ENCODE measurements around the gene GLRA1. TPM values are rescaled to one million over a fixed set of nuclear protein-coding genes. Genes with fewer than 3 reads are reported as not detected.

The GLRA1 gene
- total and polyA plus RNA-seq, 4 donors, result not detected

DNA sequence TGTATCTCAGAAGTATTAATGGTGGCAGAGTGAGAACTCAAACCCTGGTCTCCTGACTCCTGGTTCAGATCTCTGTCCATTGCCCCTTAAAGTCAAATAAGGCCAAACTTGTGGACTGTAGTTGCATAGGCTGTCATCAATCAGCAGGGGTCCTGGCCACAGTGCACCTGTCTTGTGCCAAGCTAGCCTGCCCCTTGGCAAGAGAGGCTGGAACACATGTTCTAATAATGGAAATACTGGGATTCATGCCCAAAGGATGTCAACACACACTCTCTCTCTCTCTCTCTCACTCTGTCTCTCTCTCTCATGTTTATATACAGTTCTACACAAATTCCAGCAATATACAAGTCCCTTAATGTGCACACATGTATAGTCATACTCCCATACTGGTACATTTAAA lies 44.3 kb downstream of the GLRA1 start:
- TF ChIP-seq GABPA (IDR thresholded peaks at IDR 0.05 in 1 of 2, conservative IDR thresholded peaks at IDR 0.05 in 1 of 2) (no peak), YY1 (IDR thresholded peaks at IDR 0.05) (no peak)
- H3K27ac ChIP-seq (ENCODE audit: low read depth in 1 of 2, low read length in 2 of 2), result no peak overlapping the region
- no peak overlapping the region for H3K9ac ChIP-seq (ENCODE audit: low read depth in 1 of 2, low read length in 2 of 2)
- no peak overlapping the region for H3K4me3 ChIP-seq (ENCODE audit: low read depth in 1 of 3, low read length in 3 of 3)
- H3K36me3 ChIP-seq (ENCODE audit: control insufficient read depth in 4 of 4, insufficient read depth in 3 of 4, low read depth in 1 of 4, low read length in 3 of 4), result no peaks in the 10 kb centered on the region
- H3K9me3 ChIP-seq (ENCODE audit: control insufficient read depth in 4 of 4, low read length in 3 of 4), result peaks cover 0 to 6% (median 3%) of the 10 kb centered on the region in 4 donors
- no peaks in the 10 kb centered on the region for H3K27me3 ChIP-seq (ENCODE audit: control insufficient read depth in 4 of 4, insufficient read depth in 4 of 4, low read length in 3 of 4)
- no peaks in the 10 kb centered on the region for H3K4me1 ChIP-seq (ENCODE audit: control insufficient read depth in 4 of 4, insufficient read depth in 4 of 4, low read length in 3 of 4)
- DNase-seq (ENCODE audit: low spot score), result no peak

DNA sequence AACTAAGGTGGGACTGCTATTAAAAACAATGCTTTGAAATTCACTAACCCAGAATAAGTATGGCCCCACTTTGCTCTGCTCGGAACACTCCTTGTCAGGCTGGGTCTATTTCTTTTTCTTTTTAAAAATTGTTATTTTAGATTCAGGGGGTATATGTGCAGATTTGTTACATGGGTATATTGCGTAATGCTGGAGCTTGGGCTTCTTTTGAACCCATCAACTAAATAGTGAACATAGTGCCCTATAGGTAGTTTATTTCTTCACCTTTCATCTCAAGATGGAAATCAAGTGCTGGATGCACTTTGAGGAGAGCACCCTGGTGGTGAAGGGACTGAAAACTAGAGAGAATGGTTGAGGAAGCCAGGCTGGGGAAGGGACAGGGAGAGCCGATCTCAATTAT lies 51.0 kb downstream of the GLRA1 start:
- WGBS, result 86% methylated on average over 3 of the region's 3 CpGs
- no peak overlapping the region for H3K4me3 ChIP-seq (ENCODE audit: low read depth in 1 of 3, low read length in 3 of 3)
- no peaks in the 10 kb centered on the region for H3K36me3 ChIP-seq (ENCODE audit: control insufficient read depth in 4 of 4, insufficient read depth in 3 of 4, low read depth in 1 of 4, low read length in 3 of 4)
- H3K9ac ChIP-seq (ENCODE audit: low read depth in 1 of 2, low read length in 2 of 2), result no peak overlapping the region
- H3K4me1 ChIP-seq (ENCODE audit: control insufficient read depth in 4 of 4, insufficient read depth in 4 of 4, low read length in 3 of 4), result no peaks in the 10 kb centered on the region
- no peak overlapping the region for H3K27ac ChIP-seq (ENCODE audit: low read depth in 1 of 2, low read length in 2 of 2)
- TF ChIP-seq, protein P1, sequence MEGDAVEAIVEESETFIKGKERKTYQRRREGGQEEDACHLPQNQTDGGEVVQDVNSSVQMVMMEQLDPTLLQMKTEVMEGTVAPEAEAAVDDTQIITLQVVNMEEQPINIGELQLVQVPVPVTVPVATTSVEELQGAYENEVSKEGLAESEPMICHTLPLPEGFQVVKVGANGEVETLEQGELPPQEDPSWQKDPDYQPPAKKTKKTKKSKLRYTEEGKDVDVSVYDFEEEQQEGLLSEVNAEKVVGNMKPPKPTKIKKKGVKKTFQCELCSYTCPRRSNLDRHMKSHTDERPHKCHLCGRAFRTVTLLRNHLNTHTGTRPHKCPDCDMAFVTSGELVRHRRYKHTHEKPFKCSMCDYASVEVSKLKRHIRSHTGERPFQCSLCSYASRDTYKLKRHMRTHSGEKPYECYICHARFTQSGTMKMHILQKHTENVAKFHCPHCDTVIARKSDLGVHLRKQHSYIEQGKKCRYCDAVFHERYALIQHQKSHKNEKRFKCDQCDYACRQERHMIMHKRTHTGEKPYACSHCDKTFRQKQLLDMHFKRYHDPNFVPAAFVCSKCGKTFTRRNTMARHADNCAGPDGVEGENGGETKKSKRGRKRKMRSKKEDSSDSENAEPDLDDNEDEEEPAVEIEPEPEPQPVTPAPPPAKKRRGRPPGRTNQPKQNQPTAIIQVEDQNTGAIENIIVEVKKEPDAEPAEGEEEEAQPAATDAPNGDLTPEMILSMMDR (IDR thresholded peaks at IDR 0.05; ENCODE audit: low read depth, low read length, missing input control), result no peak
- TF ChIP-seq, protein P2, sequence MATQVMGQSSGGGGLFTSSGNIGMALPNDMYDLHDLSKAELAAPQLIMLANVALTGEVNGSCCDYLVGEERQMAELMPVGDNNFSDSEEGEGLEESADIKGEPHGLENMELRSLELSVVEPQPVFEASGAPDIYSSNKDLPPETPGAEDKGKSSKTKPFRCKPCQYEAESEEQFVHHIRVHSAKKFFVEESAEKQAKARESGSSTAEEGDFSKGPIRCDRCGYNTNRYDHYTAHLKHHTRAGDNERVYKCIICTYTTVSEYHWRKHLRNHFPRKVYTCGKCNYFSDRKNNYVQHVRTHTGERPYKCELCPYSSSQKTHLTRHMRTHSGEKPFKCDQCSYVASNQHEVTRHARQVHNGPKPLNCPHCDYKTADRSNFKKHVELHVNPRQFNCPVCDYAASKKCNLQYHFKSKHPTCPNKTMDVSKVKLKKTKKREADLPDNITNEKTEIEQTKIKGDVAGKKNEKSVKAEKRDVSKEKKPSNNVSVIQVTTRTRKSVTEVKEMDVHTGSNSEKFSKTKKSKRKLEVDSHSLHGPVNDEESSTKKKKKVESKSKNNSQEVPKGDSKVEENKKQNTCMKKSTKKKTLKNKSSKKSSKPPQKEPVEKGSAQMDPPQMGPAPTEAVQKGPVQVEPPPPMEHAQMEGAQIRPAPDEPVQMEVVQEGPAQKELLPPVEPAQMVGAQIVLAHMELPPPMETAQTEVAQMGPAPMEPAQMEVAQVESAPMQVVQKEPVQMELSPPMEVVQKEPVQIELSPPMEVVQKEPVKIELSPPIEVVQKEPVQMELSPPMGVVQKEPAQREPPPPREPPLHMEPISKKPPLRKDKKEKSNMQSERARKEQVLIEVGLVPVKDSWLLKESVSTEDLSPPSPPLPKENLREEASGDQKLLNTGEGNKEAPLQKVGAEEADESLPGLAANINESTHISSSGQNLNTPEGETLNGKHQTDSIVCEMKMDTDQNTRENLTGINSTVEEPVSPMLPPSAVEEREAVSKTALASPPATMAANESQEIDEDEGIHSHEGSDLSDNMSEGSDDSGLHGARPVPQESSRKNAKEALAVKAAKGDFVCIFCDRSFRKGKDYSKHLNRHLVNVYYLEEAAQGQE (IDR thresholded peaks at IDR 0.05), result no peak
- TF ChIP-seq SP1 (IDR thresholded peaks at IDR 0.05) (no peak), HNF4G (IDR thresholded peaks at IDR 0.05) (no peak), RAD21 (IDR thresholded peaks at IDR 0.05) (no peak), GABPA (IDR thresholded peaks at IDR 0.05 in 1 of 2, conservative IDR thresholded peaks at IDR 0.05 in 1 of 2) (no peak), FOXA2 (IDR thresholded peaks at IDR 0.05) (no peak), HNF4A (conservative IDR thresholded peaks at IDR 0.05) (no peak), JUND (IDR thresholded peaks at IDR 0.05) (no peak), RXRA (IDR thresholded peaks at IDR 0.05) (no peak), EGR1 (IDR thresholded peaks at IDR 0.05; ENCODE audit: low read depth in 2 of 2) (no peak), FOXA1 (IDR thresholded peaks at IDR 0.05) (no peak), YY1 (IDR thresholded peaks at IDR 0.05) (no peak), NR2F2 (IDR thresholded peaks at IDR 0.05) (no peak), TAF1 (conservative IDR thresholded peaks at IDR 0.05) (no peak)
- TF ChIP-seq, protein P3, sequence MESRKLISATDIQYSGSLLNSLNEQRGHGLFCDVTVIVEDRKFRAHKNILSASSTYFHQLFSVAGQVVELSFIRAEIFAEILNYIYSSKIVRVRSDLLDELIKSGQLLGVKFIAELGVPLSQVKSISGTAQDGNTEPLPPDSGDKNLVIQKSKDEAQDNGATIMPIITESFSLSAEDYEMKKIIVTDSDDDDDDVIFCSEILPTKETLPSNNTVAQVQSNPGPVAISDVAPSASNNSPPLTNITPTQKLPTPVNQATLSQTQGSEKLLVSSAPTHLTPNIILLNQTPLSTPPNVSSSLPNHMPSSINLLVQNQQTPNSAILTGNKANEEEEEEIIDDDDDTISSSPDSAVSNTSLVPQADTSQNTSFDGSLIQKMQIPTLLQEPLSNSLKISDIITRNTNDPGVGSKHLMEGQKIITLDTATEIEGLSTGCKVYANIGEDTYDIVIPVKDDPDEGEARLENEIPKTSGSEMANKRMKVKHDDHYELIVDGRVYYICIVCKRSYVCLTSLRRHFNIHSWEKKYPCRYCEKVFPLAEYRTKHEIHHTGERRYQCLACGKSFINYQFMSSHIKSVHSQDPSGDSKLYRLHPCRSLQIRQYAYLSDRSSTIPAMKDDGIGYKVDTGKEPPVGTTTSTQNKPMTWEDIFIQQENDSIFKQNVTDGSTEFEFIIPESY (IDR thresholded peaks at IDR 0.05), result no peak
- TF ChIP-seq, protein P4, sequence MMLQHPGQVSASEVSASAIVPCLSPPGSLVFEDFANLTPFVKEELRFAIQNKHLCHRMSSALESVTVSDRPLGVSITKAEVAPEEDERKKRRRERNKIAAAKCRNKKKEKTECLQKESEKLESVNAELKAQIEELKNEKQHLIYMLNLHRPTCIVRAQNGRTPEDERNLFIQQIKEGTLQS (IDR thresholded peaks at IDR 0.05), result no peak
- TF ChIP-seq, protein P5, sequence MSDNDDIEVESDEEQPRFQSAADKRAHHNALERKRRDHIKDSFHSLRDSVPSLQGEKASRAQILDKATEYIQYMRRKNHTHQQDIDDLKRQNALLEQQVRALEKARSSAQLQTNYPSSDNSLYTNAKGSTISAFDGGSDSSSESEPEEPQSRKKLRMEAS (IDR thresholded peaks at IDR 0.05), result no peak
- H3K9me3 ChIP-seq (ENCODE audit: control insufficient read depth in 4 of 4, low read length in 3 of 4), result peaks cover 0 to 6% (median 3%) of the 10 kb centered on the region in 4 donors
- no peaks in the 10 kb centered on the region for H3K27me3 ChIP-seq (ENCODE audit: control insufficient read depth in 4 of 4, insufficient read depth in 4 of 4, low read length in 3 of 4)
- DNase-seq (ENCODE audit: low spot score), result no peak

Data from liver (tissue), 9 donors.